ENCODE results near the gene ZAP70.
"Not testable (repeated sequence)": the region's sequence is repeated elsewhere in the genome, so short reads cannot be mapped to it uniquely, and the experiment has no call there.

Gene ZAP70

DNA sequence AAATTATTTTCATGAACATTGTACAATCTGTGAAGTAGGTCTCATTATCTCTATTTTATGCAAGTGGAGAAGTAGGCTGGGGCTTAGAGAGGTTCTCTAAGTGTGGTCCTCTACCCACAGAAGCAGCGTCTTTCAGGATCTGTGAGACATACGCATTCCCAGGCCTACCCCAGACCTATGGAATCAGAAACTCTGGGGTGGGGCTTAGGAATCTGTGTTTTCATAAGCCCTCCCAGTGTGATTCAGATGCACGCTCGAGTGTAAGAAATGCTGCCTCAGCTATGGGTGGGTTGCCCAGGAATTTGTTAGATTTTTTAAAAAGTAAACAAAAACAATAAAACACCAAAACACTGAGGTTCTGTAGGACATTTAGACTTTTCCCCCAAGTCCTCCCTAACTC lies 14.8 kb upstream of the ZAP70 start:
- DNase-seq (ENCODE audit: low read depth in 2 of 2), result no peak

DNA sequence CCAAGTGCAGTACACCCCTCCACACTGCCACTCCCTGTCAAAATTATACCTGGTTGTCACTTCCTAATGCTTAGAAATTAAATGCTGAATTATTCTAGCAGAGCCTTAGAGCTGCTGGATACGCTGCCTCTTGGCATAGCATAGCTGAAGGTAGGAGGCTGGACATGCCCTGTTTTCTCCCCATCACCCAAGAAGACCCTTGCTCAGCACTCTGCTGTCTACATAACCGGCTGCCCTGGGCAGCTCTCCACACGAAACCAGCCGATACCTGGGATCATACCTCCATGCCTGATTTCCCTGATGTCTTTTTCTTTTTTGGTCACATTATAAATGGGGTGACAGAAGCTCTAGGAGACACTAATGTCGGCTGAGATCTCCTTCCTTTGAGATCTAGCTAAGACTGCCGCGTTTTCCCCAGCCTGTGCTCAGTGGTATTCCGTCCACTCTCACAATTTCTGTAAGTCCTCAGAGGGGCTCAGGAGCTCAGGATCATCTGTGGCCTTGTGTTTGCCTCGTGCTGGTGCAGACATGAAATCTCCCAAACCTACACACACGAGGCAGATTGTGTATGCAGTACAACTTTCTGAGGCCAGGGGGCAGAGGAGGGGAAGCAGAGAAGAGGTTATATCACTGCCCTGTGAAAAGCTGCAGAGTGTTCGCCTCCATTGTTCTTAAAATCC lies 13.5 kb upstream of the ZAP70 start:
- peak; percentile 48 to 49 for DNase-seq (ENCODE audit: low read depth in 2 of 2)

DNA sequence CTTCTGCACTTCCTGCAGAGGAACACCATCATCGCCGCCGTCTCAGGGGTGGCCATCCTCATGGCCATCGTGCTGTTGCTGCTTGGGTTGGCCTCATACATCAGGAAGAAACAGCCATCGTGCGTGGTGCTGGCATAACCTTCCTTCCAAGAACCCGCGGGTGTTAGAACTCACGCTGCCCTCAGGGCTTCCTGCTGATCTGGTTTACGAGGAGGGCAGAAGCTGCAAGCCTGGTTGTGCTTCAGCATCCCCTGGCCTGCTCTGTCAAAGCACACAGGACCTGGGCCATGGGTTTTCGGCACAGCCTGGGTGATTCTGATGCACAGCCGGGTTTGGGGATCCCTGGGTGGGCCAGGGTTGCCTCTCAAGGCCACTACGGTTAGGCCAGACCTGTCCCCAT lies 12.2 kb upstream of the ZAP70 start:
- no peak for DNase-seq (ENCODE audit: low read depth in 2 of 2)

DNA sequence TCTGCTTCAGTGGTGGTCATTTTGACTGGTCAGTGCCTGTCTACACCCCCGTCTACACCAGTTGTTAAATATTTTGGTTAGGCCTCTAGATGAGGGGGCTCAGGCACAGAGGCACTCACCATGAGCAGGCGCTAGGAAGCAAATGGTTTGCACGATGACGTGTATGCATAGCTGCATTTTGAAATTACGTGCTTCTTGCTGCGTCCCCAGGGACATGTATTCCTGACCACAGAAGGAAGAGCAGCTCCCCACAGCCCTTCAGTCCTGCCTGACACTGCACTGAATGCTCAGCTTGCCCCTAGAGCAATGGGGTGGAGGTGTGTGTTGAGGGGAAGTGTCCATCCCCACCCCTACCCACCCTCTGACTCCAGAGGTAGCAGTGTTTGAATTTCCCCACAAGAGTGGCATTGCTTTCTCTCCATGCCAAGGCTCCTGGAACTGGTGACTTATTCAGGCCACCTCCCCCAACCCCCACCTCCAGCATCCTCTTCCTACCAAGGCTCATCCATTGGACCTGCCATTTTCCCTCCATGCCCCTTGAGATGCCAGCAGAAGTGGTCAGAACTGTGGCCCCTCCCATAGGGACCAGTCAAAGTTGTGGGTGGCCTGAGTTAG lies 11.4 kb upstream of the ZAP70 start:
- no peak for DNase-seq (ENCODE audit: low read depth in 2 of 2)

DNA sequence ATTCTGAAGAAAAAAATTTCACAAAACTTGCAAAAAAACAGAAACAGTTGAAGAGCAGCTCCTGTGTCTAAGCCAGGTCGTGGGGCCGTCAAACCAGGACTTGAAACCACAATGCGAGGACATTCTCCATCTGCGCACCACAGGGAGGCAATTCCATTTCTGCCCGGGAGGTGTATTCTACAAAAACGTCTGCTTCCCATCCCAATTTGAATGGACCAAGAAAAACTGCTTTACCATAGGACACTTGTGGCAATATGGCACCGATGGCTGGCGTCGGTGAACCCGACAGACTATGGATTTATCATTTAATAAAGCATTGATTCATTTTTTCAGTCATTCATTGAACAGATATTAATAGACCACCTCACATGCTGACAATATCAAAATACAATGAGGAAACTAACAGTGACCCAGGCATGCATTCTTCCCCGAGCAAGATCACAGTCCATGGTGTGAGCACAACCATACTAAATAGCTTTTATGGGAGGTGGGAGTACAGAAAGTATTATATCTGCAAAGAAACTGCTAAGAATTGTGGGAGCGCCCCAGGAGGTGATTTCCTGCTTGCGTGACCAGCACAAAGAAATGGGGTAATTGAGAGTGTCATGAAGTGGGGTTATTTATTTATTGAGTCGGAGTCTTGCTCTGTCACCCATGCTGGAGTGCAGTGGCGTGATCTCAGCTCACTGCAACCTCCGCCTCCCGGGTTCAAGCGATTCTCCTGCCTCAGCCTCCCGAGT lies 10.5 kb upstream of the ZAP70 start:
- no peak for DNase-seq (ENCODE audit: low read depth in 2 of 2)

DNA sequence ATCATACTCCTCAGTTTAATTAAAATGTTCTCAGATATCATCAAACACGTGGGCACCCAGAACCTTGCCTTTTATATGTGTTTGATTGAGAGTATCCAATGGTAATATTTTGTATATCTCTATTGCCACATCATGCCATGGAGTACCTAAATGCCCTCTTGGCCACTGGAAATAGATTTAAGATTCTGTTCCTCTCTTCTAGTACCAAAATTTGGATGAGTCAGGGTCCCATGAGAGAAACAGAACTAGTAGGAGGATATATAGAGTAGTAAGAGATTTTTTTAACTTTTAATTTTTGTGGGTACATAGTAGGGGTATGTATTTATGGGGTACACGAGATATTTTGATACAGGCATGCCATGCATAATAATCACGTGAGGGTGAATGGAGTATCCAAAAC lies 9.6 kb upstream of the ZAP70 start:
- DNase-seq (ENCODE audit: low read depth in 2 of 2), result no peak

DNA sequence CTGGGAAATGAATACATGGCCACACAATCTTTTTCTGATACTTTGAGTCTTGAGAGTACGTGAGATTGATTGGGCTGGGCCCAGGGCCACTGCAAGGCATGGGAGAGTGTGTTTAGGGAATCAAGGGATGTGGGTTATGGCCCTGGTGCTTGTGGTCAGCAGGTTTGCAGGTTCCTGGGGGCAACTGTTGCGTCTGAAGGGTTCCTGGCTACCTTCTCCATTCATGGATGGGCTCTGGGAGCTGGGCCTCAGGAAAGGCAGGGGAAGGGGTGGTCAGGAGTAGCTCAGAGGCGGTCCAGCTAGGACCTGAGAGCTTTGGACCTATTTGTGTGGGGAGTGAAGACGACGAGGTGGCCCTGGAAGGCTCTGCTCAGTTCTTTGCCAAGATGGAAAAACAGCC lies 8.4 kb upstream of the ZAP70 start:
- DNase-seq (ENCODE audit: low read depth in 2 of 2), result no peak

DNA sequence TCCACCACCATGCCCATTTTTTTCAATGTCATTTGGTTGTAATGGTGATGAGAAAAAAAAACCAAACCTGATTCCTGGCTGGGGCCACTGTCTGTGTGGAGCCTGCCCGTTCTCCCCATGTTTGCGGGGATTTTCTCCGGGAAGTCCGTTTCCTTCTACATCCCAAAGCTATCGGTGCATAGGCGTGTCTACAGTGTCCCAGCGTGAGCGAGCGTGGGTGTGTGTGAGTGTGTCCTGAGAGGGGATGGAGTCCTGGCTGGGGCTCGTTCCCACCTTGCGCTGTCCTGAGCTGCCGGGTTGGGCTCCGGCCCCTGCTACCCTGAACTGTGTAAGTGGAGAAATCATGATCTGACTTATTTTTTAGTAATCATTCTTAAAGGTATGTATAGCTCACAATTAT lies 7.3 kb upstream of the ZAP70 start:
- DNase-seq (ENCODE audit: low read depth in 2 of 2), result no peak

DNA sequence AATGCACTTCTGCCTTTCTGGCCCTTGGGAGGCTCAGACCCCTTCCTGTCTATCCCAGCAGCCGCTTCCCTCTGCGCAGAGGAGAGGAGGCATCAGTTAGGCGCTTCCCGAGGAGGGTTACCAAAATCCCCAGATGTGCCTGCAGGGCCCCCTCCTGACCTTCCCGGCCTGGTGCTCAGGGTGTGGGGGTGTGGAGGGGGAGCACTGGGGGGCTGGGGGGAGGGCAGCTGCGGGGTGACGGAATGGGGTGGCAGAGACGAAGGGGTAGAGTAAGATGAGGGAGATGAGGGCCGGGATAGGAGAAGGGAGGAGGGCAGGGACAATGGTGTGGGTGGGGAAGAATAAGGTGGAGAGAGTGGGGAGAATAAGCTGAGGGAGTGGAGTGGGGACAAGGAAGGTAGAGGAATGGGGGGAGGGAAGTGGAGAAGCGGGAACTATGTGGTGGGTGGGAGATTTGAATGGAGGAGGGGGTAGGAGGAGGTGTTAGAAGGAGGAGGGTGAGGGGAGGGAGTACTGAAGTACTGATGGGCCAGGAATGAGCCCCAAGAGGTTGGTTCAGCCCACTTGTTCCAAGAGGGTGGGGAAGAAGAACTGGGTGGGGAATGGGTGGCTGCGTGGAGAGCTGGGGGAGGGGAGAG lies 6.5 kb upstream of the ZAP70 start:
- DNase-seq (ENCODE audit: low read depth in 2 of 2), result no peak

DNA sequence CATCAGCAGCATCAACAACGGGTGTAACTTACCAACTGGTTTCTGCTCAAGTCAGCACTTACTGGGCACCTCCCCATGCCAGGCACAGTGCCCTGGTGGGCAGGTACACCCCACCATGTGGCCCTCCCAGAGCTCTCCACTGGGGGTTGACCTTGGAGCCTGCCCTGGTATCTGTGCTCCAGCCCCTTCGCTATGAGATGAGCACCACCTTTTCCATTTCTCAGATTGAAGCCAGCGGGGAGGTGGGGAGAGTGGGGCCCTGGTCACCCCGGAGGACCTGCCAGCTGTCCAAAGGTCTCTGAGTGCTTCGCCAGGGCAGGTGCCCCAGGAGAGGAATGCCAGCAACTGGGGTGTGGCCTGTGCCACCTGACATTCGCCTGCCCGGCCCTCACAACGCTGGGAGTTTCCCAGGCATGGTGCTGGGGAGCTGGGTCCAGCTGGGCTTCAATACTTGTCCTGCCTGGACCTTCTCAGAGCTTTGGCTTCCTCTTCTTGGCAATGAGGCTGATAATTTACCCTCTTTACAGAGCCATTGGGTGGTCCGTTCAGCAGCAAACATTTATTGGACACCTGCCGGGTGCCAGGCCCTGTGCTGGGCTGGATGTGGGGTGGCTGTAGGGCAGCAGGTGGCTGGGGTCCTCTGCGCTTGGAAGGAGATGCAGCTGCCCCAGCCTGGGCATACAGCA lies 5.9 kb upstream of the ZAP70 start:
- DNase-seq (ENCODE audit: low read depth in 2 of 2), result no peak

DNA sequence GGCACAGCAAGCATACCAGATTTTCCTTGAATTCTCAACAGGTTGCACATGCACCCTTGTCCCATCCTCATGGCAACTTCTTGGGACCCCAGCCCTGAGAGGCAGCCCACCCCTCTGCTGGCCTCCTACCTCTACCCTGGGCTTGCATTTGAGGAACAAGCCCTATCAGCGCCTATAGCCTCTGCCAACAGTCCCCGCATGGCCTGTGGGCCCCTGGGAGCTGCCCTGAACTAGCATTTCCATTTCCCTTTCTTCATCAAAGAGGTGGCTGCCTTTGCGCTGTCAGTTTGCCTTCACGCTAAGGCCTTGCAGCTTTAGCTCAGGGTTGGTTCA lies 5.4 kb upstream of the ZAP70 start:
- no peak for DNase-seq (ENCODE audit: low read depth in 2 of 2)

DNA sequence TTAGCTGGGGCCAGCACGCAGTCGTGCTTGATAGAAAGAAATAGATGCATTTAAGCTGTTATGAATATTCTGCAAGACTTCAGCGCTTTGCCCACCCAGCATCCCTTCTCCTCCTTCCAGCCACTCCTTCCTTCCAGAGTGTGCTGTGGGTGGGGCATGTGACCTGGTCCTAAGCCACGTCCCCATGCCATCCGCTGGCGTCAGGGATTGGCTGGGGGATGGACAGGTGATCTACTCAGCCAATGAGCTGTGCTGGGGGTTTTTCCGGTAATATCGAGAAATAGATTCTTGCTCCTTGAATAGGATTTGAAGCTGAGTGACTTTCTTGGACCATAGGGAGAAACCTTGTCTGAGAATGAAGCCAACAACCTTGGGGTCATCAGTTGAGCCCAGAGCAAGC lies 4.8 kb upstream of the ZAP70 start:
- DNase-seq (ENCODE audit: low read depth in 2 of 2), result no peak

DNA sequence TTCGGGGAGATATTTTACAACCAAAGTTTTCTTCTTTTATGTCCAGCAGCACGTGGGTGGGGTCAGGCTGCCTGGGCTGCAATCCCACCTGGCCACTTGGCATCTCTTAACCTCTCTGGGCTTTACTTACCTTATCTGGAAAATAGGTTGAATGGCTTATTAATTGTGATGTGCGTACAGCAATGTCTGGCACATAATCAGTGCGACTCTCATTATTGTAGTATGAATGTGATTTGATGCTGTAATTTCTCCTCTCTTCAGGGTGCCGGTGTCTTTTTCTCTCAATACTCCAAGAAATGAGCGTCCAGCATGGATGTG lies 2.0 kb upstream of the ZAP70 start:
- DNase-seq (ENCODE audit: low read depth in 2 of 2), result no peak

DNA sequence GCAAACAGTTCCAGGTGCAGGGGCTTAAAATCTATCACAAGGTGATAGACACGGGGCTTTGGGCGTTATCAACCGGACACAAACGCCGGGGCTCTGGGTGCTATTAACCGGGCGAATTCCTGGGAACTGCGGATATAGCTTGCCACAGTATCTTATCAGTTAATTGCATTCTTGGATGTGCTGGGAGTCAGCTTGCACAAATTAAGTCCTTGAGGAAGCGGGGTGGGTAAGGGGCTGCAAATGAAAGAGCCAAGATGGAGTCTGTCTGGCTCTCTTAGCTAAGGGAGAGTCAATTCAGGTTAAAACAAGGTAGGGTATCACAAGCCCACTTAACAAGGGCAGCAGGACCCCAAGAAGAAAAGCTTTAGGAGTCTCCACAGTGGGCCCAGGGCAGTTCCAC lies 1.2 kb upstream of the ZAP70 start:
- not testable (repeated sequence) for DNase-seq (ENCODE audit: low read depth in 2 of 2)

DNA sequence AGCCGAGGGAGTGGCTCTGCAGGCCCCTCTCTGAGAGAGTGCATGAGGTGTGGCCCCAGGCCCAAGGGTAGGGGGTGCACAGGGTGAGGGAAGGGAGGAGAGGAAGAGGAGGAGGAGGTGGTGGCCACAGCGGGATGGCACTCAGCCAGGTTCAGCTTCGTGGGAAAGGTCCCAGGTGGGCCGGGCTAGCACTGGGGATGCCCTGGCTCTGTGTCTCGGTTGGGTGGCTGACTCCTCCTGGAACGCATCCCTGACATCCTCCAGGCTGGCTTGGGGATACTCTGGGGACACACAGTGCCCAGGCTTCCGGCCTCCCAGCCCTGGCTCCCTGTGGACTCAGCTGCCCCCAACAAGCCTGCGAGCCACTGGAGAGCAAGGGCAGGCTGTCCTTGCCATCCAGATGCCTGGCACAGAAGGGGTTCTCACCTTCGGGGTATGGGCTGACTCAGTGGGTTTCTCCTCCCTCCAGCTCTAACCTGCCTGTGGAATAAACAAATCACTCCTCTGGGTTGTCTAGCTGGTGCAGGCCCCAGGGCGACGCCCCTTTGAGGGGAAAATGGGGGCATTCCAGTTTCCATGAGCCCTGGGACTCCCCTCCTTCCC lies 582 bp upstream of the ZAP70 start:
- DNase-seq (ENCODE audit: low read depth in 2 of 2), result peak in 1 of 2 donors; percentile 43

DNA sequence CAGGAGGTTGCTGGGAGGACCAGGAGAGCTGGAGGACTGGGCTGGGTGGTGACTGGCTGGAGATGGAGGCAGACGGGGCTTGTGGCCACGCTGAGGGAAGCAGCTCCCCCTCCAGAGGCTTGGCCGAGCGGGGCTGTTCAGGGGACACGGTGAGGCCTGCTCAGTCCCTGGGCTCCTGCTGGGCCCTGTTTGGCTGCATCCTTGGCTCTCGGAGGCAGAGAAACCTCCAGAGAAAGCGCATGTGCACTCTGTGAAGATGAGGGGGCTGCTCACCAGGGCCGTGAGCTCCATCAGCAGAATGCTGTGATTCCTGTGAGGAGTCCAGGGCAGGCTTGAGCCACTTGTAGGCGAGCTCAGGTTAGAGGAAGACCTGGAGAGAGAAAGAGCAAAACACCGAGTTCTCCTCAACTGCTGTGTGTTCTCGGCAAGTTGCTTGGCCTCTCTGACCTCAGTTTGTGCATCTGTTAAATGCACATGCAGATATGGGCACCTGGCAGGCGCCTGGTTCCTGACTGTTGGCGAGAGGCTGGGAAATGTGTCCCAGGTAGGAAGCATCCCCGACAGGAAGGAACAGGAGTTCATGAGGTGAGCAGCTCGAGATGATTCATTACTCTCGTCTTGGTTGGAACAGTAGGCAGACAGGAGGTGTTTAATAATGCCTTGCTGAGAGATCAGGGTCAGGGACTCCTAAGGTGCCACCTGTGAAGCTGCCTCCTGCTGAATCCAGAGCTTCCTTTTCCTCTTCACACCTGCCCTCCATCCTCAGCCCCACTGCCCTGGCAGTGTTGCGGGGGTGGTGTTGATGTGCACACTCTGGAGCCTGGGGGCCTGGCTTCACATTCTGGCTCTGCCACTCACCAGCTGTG lies 941 bp downstream of the ZAP70 start:
- no peak for DNase-seq (ENCODE audit: low read depth in 2 of 2)

DNA sequence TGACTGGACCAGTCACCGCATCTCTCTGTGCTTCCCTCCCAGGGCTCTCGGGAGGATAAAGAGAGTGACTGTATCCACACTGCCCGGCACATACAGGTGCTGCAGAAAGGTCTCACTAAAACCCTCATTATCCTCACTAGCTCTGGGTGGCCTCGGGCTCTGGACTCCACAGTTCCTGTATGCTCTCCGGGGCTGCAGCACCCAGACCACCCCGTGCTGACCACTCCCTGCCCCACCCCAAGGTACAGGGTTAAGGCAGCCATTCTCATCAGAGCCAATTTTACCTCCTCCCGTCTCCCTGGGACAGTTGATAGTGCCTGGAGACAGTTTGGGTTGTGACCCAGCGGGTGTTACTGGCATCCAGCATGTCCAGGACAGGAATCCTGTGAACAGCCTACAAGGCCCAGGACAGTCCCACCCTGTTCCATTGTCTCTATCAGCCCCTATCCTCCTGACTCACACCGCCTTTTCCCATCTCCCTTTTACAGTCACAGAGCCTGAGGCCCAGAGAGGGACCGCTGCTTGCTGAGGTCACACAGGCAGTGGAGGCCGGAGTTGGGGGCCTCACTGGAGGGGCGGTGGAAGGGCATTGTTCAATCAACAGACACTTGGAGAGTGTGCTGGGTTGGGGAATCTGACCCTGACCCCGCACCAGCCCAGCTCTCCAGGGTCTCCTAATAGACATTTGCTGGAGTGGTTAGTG lies 1.7 kb downstream of the ZAP70 start:
- DNase-seq (ENCODE audit: low read depth in 2 of 2), result no peak

DNA sequence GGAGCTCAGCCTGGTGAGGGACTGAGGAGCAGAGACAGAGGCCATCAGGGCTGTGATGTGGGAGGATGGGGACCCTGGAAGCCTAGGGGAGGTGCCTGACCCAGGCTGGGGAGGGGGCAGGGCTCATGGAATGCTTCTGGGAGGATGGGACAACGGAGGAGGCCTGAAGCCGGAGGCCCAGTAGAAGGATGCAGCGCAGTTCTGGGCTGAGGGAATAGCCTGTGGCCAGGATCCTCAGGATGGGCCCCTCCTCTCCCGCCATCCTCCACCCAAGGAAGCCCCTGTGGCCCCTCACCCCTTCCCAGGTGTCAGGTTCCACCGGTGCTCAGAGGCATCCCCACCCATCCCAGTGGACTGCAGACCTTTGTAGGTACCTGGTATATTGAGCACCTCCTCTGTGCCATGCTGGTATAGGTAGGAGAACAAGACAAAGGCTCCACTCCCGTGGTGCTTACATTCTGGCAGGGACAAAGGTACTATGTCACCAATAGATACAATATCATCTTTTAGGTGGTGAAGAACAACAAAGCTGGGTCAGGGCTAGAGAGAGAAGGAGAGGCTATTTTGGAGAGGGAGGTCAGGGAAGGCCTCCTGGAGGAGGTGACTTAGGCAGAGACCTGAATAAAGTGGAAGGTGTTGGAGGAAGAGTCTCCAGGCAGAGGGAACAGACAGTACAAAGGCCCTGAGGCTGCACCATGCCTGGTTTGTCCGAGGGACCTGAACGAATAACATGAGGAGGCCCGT lies 2.7 kb downstream of the ZAP70 start:
- no peak for DNase-seq (ENCODE audit: low read depth in 2 of 2)

DNA sequence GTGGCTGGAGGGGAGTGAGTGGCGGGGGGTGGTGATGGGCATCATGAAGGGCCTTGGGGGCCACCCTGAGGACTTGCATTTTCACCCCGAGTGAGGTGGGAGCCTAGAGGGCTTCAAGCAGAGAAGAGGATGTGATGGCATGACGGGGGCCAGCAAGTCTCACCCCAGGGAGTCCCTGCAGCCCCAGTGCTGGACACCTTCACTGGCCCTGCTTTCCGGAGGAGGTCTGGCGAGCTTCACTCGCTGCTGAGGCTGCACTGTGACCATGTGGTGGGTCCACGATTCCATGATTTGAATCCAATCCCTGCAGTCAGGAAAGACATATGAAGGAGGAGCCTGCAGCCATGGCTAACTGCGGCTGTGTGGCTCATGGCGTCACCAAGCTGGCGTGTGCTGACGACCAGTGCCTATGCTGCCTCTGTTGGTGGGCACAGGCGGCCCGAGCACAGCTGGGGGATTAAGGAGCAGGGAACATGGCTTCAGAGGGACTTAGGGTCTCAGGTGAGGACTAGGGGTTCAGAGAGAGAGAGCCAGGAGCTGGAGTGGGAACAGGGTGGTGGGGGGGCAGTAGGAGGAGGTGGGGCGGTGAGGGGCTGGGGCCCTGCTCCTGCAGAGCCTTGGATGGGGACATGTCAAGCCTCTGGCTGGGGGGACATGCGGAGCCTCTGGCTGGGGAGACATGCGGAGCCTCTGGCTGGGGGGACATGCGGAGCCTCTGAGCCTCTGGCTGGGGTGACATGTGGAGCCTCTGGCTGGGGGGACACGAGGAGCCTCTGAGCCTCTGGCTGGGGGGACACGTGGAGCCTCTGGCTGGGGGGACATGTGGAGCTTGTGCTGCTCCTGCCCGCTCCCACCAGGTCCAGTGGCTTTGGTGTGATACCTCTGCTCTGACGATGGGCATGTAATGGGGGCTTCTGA lies 3.6 kb downstream of the ZAP70 start:
- DNase-seq (ENCODE audit: low read depth in 2 of 2), result no peak

All from stimulated activated CD4-positive, alpha-beta T cell treated with anti-CD3 and anti-CD28 coated beads, Interleukin-1b, Interleukin-23, amount 100 ng/mL, for 4 hours (primary cell).